Ecto neural progenitor cell (in vitro differentiated cells): ENCODE measurements around the gene MYRF.
A peak's percentile ranks its signal among the peaks of the same experiment; 100 is the strongest.

ENCODE experiments used
- DNase-seq: peaks from one replicate; pipeline ENCODE4 v3.0.0-alpha.2; 2018; ENCODE audit warnings: low spot score

Gene MYRF

DNA sequence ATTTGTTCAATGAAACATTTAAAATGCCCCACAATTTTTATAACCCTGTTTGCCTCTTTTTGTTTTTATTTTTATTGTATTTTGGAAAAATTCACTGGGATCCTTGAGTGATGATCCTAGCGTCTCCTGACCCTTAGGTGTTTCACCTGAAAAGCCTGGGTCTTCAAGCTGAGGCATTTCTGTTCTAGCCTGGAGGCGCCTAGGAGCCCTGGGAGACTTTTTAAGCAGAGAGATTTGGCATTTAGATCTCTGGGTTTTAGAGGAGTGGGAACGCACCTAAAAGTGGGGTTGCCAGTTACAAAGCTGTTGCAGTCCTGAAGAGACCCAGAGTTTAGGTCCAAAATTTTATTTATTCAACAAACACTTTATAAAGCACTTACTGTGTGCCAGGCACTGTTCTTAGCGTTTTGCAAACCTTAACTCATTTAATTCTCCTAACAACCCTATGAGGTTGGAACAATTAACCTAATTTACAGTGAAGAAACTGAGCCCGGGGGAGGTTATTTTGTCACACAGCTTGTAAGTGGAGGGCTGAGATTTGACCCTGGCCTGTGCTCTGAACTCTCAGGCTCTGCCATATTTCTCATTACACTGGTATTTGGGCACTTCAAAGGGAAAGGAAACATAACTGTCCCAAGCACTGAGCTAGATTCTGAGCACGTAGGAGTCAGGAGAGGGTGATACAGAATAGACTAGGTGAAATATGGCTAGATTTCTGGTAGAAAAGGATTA, 65.2 kb downstream of the MYRF start:
- no peak for DNase-seq

DNA sequence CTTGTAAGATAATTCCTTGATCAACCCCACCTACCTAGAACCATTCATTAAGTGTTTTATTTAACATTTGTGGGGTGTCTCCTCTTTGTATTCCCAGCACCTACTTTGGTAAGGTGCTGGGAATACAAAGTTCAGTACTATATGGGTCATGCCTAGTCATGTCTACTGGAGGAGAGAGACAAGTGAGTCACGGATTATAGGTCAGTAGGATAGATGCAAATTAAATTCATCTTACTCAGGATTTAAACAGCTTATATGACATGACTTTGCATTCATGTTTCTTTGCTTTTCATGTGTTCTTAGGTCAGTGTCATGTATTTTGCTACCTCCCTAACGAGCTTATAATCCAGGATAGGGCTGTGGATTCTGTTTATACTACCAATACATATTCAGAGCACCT, 67.7 kb downstream of the MYRF start:
- no peak for DNase-seq

DNA sequence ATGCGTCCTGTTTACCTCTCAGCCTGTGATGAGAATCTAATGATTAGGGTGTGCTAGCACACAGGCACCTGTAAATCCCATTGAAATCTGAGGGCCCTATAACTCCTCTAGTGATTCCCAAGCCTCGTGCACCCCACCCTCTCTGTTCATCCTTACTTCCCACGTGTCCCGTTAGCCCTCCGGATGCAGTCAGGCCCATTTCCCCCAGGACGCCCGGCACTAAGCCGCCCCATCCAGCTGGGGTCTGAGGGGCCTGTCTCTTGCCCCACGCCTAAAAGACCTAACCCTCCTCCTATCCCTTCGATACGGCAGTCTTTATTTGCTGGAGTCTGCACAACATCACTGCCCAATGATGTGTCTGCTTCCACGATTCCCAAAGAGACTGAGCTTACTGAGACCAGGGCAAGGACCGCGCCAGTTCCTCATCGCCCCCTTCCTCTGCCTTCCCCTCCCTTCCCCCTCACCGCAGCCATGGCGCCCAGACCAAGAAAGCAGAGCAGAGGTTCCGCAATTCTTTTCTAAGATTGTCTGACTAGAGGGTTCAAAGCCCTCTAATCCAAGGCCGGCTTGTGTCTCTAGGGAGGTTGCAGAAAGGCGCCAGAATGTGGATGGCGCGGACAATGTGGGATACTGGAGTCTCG, 74.6 kb downstream of the MYRF start:
- no peak for DNase-seq

DNA sequence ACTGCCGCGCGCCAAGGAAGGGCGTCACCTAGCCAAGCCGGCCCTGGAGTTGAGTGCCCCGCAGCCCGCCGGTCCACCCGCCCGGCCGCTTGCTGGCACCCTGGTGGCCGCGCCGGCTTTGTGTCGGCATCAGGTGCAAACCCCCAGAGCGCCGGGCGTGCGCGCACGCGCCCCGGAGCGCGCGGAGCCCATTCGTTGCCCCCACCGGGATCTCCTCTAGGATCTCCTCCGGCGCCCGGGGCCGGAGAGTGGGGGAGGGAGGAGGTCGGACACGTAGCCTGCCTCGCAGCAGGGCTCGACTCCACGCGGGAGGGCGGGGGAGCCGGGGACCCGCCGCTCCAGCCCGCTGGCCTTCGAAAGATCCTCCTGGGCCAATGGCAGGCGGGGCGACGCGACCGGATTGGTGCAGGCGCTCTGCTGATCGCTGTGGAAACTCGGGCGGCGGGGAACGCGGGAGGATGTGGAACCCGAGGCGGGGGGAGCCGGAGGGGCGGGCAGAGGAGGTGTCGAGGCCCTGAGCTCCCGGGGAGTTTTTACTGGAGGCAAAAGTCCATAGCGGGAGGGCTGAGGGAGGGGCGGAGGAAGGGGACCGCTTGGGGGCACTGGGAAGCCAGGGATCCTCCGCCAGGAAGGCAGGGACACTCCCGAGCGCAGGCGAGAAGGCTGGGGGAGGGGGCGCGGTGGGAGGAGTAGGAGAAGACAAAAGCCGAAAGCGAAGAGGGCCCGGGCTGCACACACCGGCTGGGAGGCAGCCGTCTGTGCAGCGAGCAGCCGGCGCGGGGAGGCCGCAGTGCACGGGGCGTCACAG, 75.3 kb downstream of the MYRF start, which contains the start of gene FADS2:
TSS of gene FADS2 (plus strand) at position 730 of the 808 bp plus-strand sequence. CDS start 91 bp downstream, outside the sequence.
- peak; percentile 98 for DNase-seq

DNA sequence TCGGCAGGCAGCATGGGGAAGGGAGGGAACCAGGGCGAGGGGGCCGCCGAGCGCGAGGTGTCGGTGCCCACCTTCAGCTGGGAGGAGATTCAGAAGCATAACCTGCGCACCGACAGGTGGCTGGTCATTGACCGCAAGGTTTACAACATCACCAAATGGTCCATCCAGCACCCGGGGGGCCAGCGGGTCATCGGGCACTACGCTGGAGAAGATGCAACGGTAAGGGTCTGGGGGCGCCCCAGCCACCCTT, 75.9 kb downstream of the MYRF start:
- DNase-seq = no peak

DNA sequence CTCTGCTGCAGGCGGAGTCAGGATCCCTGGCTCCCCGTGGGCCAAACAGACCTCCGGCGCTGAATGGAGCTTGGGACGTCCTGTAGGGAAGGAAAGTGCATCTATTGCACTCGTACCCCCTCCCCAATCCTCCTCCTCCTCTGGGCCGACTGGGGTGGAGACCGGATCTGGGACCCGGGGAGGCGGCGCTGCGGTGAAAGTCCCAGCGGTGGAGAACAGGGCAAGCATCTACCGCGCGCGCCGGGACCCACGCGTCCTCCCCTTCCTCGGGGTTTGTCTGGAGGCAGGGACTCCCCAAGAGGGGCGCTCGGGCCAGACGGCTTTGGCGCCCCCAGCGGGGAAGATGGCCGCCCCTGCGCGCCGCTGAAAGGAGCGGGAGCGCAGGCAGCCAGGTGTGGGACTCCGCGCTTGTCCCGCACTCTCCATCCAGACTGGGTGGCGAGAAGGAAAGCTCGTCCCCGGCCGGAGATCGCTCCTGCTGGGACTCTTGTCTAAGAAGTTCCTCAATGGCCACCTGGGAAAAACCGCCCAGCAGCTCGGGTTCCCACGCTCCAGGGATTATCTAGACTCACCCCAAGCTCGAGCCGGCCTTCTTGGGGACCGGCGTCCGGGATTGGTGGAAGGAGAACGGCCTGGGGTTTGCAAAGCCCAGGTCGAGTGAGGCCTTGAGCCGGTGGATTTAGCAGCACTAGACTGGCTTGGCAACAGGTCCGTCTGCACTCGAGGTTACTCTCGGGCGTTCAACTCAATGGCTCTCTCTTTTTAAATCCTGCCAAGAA, 76.4 kb downstream of the MYRF start:
- DNase-seq = peak; percentile 75

DNA sequence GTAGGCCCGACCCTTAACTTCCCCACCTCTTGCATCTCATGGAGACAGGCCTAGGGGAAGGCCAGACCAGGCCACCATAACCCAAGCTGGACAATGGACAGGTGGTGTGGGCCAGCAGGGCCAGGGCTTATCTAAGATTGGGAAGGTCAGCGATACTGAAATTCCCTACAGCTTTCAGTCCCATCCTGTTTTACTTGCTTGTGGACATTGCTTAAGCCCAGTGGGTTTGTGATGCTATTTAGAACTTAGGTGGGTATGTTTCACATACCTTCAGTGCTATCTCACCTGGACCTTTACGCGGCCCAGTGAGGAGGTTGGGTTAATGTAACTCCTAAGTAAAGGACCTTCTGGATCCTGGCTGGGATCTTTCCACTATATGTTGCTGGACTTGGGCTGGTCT, 77.4 kb downstream of the MYRF start:
- DNase-seq = no peak

DNA sequence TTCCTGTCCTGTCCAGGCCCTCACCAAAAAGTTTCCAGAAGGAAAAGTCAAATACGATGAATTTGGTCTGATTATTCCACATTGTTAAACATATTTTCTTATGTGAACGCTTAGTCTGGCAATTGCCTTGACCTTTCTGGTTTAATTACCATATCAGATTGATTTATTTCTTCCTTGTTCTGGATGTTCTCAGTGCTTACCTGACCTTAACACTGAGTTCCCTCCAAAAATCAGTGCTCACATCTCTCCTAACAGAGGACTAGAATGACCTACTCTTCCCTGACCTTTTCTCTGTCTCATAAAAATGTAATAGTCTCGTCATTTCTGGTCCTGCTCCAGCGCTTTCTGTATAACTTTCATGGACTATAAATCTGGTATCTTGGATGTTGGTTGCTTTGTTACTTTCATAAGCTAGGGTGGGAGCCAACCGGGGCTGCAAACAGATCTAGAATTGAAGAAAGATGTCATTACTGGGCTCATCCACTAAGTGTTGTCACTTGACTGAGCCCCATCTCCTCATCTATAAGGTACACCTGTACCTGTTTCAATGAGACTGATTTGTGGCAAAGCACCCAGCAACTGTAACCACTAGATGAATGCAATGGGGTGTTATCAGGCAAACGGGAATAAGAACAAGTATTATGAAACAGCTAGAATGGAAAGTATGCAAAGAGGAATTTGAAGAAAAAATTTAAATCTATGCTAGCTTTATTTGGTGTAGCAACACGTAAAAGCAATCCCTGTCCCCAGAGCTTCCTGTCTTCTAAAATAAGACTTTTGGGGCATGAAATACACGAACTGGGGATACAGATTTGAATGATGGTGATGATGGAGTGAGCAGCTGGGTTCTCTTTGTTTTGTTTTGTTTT, 78.0 kb downstream of the MYRF start:
- no peak for DNase-seq

DNA sequence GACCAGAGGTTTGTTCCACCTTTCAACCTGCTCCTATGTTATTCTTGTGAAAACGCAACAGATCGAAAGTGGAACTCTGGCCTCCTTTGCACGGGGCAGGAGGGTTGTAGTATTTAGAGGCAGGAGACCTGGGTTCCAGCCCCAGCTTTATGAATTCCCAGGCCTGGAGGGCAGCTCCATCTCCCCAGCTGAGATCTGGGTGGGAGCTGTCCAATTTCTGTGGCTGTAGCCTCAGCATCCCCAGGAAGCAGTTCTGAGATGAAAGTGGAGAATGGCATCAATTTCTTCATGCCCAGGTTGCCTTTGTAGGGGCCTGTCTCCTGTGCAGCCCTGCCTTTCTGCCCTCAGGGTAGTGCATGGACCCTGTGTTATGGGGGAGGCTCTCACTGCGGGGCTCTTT, 79.8 kb downstream of the MYRF start:
- DNase-seq = no peak

DNA sequence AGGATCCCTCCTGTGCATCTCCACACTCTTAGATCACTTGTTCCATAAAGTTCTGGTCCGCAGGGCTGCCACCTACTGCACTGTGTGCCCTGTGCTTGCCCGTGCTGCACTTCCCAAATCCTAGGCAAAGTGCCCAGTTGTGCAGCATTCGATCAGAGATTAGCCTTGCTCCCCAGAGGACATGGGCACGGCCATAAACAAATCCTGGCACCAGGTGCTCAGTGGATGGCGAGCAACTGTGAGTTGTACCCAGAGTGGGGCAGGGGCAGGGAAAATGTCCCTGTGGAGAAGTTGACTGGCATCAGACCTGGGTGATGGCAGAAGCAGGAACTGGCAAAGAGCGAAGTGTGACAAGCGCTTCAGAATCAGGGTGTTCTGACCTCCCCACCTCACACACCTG, 80.3 kb downstream of the MYRF start:
- DNase-seq = no peak

DNA sequence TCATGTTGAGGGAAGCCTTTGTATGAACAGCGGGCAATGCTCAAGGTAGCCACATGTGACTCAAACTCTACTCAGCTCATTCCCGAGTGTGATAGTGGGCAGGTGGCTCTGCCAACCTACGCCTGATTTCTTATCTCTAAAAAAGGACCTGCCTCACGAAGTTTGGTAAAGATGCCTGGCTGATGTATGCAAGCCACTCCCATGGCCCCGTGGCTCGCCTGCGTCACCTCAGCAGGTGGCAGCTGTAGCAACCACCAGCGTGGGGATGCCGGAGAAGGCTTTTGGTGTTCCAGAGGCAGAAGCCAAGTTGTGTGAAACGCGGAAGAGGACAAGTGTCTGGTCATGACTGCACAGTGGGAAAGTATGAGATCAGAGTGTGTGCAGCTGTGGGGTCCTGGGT, 81.0 kb downstream of the MYRF start:
- DNase-seq = no peak

DNA sequence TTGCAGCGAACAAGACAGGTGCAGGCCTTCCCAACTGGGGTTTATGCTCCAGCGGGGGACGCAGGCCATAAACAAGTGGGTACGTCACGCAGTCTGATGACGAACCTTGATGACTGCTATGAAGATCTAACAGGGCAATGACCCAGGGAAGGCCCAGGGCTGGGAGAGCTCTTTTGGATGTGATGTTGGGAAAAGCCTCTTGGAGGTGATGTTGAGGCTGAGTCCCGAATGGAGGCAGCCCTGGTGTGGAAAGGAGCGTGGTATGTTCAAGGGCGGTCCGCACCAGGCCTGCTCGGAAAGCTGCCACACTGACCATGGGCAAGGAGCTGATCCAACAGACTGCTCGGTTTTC, 81.5 kb downstream of the MYRF start:
- DNase-seq = no peak

DNA sequence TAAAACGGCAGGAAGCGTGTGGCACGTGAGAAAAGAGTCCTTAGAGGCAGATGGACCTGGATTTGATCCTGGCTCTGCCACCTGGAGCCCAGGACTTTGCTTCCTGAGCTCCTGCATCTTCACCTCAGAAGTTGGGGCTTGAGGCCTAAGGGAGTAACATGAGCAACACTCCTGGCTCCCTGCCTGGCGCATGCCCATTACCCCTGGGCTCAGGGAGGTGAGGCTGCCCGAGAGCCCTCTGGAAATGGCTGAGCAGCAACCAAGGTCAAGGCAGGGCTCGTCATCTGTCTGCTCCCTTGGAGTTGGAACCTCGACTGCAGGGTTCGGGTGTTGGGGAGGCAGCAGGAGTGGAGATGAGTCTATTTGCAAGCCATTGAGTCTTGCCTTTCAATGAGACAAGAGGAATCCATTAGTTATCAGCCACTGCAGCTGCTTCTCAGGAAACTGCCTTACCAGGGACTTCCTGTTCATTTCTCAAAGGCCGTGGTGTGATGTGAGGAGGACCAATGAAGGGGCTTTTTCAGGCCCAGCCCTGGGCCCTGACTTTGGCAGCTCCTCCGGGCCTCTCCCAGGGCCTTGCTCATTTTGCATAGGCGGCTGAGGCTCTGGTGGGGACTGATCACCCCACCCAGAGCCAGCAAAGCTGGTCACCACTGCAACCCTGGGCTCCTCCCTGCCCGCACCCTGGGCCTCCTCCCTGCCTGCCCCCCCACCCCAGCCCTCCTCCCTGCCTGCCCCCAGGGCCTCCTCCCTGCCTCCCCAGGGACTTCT, 82.0 kb downstream of the MYRF start:
- no peak for DNase-seq

DNA sequence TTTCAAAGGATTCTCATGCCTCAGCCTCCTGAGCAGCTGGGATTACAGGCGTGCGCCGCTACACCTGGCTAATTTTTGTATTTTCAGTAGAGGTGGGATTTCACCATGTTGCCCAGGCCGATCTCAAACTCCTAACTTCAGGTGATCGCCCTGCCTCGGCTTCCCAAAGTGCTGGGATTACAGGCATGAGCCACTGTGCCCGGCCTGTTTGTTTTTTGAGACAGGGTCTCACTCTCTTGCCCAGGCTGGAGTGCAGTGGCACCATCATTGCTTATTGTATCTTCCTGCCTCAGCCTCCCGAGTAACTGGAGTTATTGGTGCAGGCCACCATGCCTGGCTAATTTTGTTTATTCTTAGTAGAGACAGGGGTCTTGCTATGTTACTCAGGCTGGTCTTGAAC, 83.8 kb downstream of the MYRF start:
- DNase-seq = no peak

DNA sequence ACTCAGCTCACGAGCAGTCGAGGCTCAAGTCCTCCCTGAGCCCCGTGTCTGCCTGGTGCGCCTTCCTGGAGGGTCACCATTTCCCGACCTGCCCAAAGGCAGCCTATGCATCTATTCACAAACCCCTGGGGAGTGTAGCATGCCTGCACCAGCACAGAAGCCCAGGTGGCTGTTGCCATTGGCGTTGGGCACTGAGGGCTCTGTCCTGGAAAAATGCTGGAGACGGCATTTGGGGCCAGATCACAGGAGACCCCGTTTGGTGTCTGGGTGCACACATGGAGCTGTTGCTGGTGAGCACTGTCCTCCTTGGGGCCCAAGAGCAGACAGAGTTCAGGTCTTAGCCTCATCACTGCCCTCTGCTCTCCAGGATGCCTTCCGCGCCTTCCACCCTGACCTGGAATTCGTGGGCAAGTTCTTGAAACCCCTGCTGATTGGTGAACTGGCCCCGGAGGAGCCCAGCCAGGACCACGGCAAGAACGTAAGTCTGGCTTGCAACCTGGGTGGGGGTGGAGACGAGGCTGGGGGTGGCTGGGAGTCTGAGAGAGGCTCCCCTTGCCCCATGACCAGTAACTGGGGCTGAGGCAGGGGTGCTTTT, 85.1 kb downstream of the MYRF start:
- DNase-seq = no peak
